ENCODE results near the gene ABCC6.

GRCh38 chr16:16171332-16171919 is 51.9 kb downstream of the ABCC6 start:
- TF ChIP-seq CUX1 (IDR thresholded peaks at IDR 0.05; ENCODE audit: insufficient replicate concordance, low read depth, low read length) (no peak), JUND (IDR thresholded peaks at IDR 0.05; ENCODE audit: low read depth, low read length) (no peak), CTCF (IDR thresholded peaks at IDR 0.05 in 2 of 3, conservative IDR thresholded peaks at IDR 0.05 in 1 of 3; ENCODE audit: control insufficient read depth in 2 of 3, extremely low read depth in 1 of 3, insufficient read depth in 1 of 3, low read depth in 3 of 3, low read length in 3 of 3) (no peak), ETV6 (conservative IDR thresholded peaks at IDR 0.05 in 1 of 2, IDR thresholded peaks at IDR 0.05 in 1 of 2; ENCODE audit: borderline replicate concordance in 1 of 2, low read depth in 1 of 2) (no peak)

Measured in GM12878 (cell line).